SJCRH30 (cell line): ENCODE data around the gene AKT2. TPM values are rescaled to one million over a fixed set of nuclear protein-coding genes. Genes with fewer than 3 reads are reported as not detected.

ENCODE experiments used
- DNase-seq, 2 experiments: peaks; one replicate each; pipeline ENCODE4 v3.0.0-alpha.2; 2015 to 2020
- H3K27ac ChIP-seq: fragments of 250-450 bp; sonication (Bioruptor Pico); 2 replicates; pipeline ENCODE4 v1.5.1; 2020; ENCODE audit warnings: mild to moderate bottlenecking, moderate library complexity
- H3K27me3 ChIP-seq: fragments of 250-450 bp; sonication (Bioruptor Pico); 2 replicates; pipeline ENCODE4 v1.5.1; 2020; ENCODE audit warnings: mild to moderate bottlenecking, moderate library complexity
- H3K36me3 ChIP-seq: fragments of 250-450 bp; sonication (Bioruptor Pico); 2 replicates; pipeline ENCODE4 v1.5.1; 2020; ENCODE audit warnings: mild to moderate bottlenecking, moderate library complexity
- H3K4me1 ChIP-seq: fragments of 250-450 bp; sonication (Bioruptor Pico); 2 replicates; pipeline ENCODE4 v1.5.1; 2020; ENCODE audit warnings: mild to moderate bottlenecking, moderate library complexity
- H3K4me3 ChIP-seq: fragments of 250-450 bp; sonication (Bioruptor Pico); 2 replicates; pipeline ENCODE4 v1.5.1; 2020; ENCODE audit warnings: mild to moderate bottlenecking, moderate library complexity
- H3K9me3 ChIP-seq: fragments of 250-450 bp; sonication (Bioruptor Pico); replicated peaks from 2 replicates; pipeline ENCODE4 v1.5.1; 2020; ENCODE audit warnings: mild to moderate bottlenecking, moderate library complexity
- total RNA-seq: library from RNA; depleted of rRNA; stranded (reverse); fragments of >200 nt; shearing (Covaris generic); gene quantifications from 2 replicates; pipeline ENCODE4 v1.2.3, GENCODE V29; 2014

The AKT2 gene
- total RNA-seq, 1 experiment from 2014 or later = 138 TPM

DNA sequence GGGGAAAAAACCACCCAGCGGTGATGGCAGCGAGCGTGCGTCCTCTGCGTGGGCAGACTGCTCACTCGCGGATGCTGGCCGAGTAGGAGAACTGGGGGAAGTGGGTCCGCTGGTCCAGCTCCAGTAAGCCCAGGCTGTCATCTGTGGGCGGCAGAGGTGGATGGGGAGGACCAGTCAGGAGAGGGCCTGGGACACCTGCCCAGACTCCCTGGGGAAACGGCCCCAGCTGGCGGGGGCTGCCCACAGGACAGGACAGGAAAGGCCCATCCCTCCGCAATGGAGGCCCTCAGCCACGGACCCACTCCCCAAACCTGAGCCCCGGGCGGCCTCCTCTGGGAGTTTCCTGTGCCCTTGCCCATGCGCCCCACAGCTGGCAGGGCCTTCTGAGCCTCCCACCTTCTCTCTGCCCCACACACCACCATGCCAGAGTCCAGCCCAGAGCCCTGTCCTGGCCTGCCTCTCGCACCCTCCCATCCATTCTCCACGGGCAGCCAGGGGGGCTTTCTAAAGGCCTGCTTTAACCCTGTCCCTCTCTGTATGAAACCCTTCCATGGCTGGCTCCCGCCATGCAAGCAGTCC, 51.2 kb downstream of the AKT2 start:
- Histone ChIP-seq H3K27me3 (no peaks in the 10 kb centered on the region), H3K36me3 (peaks cover 36% of the 10 kb centered on the region), H3K4me1 (peaks cover 9% of the 10 kb centered on the region), H3K27ac (no peak overlapping the region), H3K4me3 (no peak overlapping the region), H3K9me3 (no peaks in the 10 kb centered on the region)
- DNase-seq = no peak

DNA sequence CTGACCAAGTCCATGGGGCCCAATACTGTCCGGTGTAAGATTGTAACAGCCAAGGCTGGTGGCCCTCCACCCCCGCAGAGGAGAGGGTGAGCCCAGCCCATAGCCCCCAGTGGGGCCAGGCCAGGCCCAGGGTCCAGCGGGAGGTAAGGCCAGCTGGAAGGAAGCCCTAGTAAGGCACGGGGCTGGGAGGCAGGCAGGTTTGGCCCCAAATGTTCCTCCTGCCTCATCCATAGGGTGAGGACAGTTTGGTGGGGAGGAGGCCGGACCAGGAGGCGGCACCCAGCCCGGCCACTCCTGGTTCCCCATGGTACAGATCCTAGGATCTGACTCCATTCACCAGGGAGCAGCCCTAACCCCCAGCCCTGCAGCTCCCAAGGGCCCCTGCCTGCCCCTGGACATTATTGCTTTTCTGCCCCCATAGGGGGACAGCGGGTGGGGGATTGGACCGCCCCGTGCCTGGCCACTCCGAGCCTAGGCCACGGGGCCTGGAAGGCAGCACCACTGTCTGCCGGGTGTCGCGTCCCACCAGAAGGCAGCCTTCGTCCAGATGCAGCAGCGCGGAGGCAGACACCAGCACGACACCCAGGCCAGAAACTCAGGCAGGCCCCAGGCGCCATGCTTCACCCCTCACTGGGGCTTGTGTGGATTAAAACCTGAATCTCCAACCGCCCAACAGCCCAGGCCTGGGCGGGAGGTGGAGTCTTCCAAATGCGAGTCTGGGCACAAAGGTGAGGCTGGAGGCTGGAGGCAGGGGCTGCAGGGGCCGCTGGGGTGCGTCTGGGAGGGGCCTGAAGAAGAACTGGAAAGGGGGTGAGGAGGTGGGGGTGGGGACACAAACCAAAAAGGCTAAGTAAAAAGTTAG, 52.0 kb downstream of the AKT2 start:
- H3K27ac ChIP-seq = no peak overlapping the region
- H3K27me3 ChIP-seq = no peaks in the 10 kb centered on the region
- peaks cover 31% of the 10 kb centered on the region for H3K36me3 ChIP-seq
- no peak for DNase-seq
- peaks cover 12% of the 10 kb centered on the region for H3K4me1 ChIP-seq
- no peaks in the 10 kb centered on the region for H3K9me3 ChIP-seq
- H3K4me3 ChIP-seq = no peak overlapping the region

DNA sequence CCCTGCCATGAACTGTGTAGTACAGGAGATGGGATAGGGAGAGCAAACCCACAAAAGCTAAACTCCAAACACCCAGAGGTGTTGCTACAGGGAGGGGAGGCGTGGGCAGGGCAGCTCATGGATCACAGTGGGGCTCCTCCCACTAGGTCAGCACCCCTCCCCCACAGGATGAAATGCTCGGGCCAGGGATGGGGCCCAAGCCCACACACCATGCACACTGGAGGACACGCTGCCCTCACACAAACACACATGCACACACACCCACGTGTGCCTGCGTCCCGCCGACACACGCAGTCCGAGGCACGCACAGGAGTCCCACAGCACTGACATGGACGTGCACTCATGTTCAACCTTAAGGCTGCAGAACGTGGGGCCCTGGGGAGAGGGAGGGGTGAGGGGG, 52.7 kb downstream of the AKT2 start:
- H3K27ac ChIP-seq = no peak overlapping the region
- H3K9me3 ChIP-seq = no peaks in the 10 kb centered on the region
- no peak for DNase-seq
- H3K36me3 ChIP-seq = peaks cover 26% of the 10 kb centered on the region
- no peak overlapping the region for H3K4me3 ChIP-seq
- peaks cover 12% of the 10 kb centered on the region for H3K4me1 ChIP-seq
- no peaks in the 10 kb centered on the region for H3K27me3 ChIP-seq

DNA sequence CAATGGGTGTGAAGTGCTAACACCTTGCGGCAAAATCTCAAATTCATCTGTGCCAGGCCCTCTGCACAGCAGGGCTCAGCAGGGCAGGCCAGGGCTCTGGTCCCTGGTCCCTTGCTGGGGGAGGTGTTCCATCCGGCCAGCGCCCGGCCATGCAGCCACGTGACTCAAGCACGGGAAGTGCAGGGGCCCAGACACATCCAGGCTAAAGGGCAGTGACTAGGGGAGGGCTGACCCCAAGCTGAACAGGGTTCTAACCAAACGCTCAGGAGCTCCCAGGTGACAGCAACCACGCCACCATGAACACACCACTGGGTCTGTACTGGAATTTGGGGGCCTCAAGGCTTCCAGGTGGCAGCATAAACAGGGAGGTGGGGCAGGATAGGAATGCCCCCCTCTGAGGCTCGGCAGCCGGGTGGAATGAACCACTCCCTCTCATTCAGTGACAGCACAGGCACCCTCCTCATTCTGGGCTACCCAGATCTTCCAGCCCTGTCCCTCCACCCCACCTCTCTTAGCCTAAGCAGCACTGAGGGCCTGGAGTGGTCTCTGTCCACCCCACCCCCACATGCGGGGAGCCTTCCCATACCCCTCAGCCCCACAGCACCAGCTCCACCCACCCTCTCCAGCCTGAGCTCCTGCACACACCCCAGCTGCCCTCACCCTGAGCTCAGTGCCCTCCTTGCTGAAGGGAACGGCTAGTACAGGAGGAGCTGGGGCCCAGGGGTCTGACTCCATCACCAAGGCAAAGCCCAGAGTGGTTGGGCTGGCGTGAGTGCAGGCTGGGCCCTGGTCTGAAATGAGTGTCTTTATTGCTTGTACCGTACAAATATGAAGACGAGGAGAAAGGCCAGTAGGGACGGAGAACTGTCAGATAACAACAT, 53.4 kb downstream of the AKT2 start:
- Histone ChIP-seq H3K4me3 (no peak overlapping the region), H3K27me3 (0 out of 2 replicates have a peak, but pooled peaks cover under 1% of the 10 kb centered on the region)

DNA sequence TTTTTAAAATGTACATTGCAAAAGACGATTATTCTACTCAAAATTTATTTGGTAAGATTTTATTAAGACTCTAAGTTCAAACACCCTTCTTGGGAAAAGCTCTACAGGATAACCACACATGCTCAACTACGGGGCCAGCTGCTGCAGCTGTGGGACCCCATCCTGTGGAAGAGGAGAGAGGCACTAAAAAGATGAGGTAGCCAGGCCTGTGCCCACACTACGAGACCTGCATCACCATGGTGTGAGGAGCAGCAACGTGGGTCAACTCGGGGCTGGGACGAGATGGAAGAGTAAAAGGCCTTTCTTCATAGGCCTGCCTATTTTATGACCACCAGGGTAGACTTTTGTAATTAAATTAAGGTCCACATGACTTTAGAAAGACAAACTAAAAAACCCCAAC, 54.1 kb downstream of the AKT2 start:
- peaks cover 13% of the 10 kb centered on the region; the same call in 1 of the 2 replicates for H3K36me3 ChIP-seq
- H3K27ac ChIP-seq = no peak overlapping the region
- peaks cover 12% of the 10 kb centered on the region for H3K4me1 ChIP-seq
- 0 out of 2 replicates have a peak, but pooled peaks cover 4% of the 10 kb centered on the region for H3K27me3 ChIP-seq
- no peaks in the 10 kb centered on the region for H3K9me3 ChIP-seq
- DNase-seq = no peak
- H3K4me3 ChIP-seq = no peak overlapping the region

More for the DNA sequence above, 53.4 kb downstream of the AKT2 start:
- Histone ChIP-seq H3K36me3 (peaks cover 19% of the 10 kb centered on the region), H3K27ac (no peak overlapping the region), H3K4me1 (peaks cover 12% of the 10 kb centered on the region), H3K9me3 (no peaks in the 10 kb centered on the region)
- no peak for DNase-seq

DNA sequence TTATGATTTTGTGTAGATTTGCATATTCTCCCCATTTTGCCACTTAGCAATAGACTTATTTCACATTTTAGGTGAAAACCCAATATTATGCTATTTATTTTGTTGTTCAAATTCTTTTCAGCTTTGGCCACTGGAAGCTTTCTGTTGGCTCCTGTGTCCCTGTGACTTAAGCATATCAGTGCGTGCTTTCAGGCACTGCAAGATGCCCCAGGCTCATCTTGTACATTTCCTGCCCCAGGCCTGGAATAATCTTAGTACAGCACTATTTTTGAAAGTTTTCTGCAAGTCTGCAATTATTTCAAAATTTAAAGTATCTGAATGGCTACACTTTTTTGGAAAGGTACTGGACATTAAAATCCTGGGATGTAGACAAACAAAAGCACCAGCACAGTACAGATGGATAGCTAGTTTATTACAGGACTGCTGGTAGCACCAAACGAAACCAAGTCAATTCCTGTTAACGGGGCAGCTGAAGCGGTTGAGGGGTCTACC, 55.2 kb downstream of the AKT2 start:
- H3K27me3 ChIP-seq = 0 out of 2 replicates have a peak, but pooled peaks cover 4% of the 10 kb centered on the region
- no peaks in the 10 kb centered on the region for H3K9me3 ChIP-seq
- peaks cover 12% of the 10 kb centered on the region for H3K4me1 ChIP-seq
- peaks cover 4% of the 10 kb centered on the region; the same call in 1 of the 2 replicates for H3K36me3 ChIP-seq
- H3K27ac ChIP-seq = no peak overlapping the region
- DNase-seq = no peak
- H3K4me3 ChIP-seq = no peak overlapping the region

DNA sequence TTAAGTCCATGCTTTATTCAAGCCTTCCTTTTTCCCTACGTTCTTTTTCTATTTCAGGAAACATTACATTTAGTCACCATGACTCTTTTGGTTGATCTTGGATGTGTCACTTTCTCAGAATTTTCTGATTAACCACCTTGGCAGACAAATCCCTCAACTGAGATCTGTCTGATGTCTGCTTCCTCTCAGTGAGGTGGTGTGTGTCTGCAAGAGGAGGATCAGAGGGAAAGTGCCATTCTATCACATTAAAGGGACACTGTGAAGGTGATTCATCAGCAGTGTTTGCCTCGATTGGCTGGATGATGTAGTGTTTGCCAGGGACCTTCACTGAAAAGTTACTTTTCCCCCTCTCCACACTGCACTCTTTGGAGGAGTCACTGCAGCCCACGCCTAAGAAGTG, 55.7 kb downstream of the AKT2 start:
- peak overlapping the region; percentile 17; the same call in 1 of the 2 replicates for H3K27ac ChIP-seq
- no peak overlapping the region for H3K4me3 ChIP-seq
- peaks cover 12% of the 10 kb centered on the region for H3K4me1 ChIP-seq
- no peak for DNase-seq
- H3K9me3 ChIP-seq = no peaks in the 10 kb centered on the region
- no peaks in the 10 kb centered on the region for H3K36me3 ChIP-seq
- 0 out of 2 replicates have a peak, but pooled peaks cover 4% of the 10 kb centered on the region for H3K27me3 ChIP-seq

DNA sequence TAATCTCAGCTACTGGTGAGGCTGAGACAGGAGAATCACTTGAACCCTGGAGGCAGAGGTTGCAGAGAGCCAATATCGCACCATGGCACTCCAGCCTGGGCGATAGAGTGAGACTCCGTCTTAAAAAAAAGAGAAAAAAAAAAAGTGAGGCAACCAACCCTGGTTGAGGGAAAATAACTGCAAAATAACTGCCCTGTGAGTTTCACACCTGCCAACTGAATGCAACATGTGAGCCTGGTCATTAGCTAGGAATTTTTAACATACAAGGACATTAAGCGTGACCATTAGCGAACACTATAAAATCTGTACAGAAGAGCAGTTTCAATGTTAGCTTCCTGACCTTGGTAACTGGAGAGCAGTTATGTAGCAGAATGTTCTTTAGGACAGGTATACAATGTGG, 56.3 kb downstream of the AKT2 start:
- no peak overlapping the region for H3K4me3 ChIP-seq
- H3K27ac ChIP-seq = peak overlapping the region; percentile 17; the same call in 1 of the 2 replicates
- 0 out of 2 replicates have a peak, but pooled peaks cover 4% of the 10 kb centered on the region for H3K27me3 ChIP-seq
- peak in 1 of 2 experiments; percentile 37 for DNase-seq
- H3K4me1 ChIP-seq = peaks cover 12% of the 10 kb centered on the region
- H3K9me3 ChIP-seq = no peaks in the 10 kb centered on the region
- no peaks in the 10 kb centered on the region for H3K36me3 ChIP-seq

DNA sequence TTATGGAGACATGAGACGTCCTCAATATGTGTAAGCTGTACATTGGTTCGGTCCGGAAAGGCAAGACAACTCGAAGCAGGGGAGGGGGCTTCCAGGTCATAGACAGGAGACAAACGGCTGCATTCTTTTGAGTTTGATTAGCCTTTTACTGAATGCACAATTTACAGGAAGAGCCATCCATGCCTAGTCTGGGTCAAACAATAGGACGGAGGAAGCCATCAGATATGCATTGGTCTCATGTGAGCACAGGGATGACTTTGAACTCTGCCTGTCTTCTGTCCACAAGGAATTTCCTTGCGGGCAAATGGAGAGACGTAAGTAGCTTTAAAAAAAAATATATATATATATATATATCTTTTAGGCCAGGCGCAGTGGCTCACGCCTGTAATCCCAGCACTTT, 56.8 kb downstream of the AKT2 start:
- Histone ChIP-seq H3K27me3 (0 out of 2 replicates have a peak, but pooled peaks cover 4% of the 10 kb centered on the region), H3K27ac (no peak overlapping the region), H3K4me3 (no peak overlapping the region), H3K36me3 (no peaks in the 10 kb centered on the region), H3K4me1 (peaks cover 12% of the 10 kb centered on the region), H3K9me3 (no peaks in the 10 kb centered on the region)
- no peak for DNase-seq

DNA sequence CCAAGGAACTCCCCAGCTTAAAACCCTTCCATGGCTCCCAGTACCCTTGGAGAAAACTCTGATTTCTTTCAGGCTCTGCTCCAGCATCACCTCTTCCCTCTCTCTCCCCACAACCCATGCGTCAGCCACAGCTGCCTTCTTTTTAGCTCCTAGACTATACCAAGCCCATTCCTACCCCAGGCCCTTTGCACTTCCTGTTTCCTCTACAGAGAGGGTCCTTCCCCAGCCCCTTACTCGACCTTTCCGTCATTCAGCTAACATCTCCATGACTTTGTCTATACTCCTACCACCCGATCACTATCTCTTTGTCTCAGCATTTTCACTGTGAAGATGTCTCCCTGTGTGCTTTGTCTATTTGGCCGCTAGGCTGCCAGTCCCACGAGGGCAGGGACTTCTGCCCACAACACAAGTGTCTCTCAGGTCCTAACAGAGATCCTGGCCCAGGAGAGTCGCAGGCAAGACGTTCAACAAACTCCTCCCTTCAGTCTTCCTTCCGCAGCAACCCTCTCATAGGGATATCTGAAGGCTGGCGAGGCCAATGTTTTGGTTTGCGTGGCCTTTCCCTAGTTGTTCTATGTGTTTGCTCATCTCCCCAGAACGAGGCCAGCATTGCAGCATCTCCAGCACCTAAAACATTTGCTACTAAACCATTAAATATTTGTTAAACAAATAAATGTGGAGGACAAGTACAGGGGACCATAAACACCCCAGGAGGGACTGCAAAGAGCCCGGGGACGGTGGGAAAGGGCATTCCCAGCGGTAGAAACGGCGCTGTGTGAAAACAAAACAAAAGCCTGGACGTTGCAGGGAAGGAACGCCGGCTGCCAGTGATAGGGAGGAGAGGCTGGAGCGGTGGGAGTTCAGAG, 59.5 kb downstream of the AKT2 start:
- no peak overlapping the region for H3K4me3 ChIP-seq
- no peak for DNase-seq
- no peaks in the 10 kb centered on the region for H3K36me3 ChIP-seq
- peaks cover 12% of the 10 kb centered on the region for H3K4me1 ChIP-seq
- 0 out of 2 replicates have a peak, but pooled peaks cover 4% of the 10 kb centered on the region for H3K27me3 ChIP-seq
- no peak overlapping the region for H3K27ac ChIP-seq
- no peaks in the 10 kb centered on the region for H3K9me3 ChIP-seq

DNA sequence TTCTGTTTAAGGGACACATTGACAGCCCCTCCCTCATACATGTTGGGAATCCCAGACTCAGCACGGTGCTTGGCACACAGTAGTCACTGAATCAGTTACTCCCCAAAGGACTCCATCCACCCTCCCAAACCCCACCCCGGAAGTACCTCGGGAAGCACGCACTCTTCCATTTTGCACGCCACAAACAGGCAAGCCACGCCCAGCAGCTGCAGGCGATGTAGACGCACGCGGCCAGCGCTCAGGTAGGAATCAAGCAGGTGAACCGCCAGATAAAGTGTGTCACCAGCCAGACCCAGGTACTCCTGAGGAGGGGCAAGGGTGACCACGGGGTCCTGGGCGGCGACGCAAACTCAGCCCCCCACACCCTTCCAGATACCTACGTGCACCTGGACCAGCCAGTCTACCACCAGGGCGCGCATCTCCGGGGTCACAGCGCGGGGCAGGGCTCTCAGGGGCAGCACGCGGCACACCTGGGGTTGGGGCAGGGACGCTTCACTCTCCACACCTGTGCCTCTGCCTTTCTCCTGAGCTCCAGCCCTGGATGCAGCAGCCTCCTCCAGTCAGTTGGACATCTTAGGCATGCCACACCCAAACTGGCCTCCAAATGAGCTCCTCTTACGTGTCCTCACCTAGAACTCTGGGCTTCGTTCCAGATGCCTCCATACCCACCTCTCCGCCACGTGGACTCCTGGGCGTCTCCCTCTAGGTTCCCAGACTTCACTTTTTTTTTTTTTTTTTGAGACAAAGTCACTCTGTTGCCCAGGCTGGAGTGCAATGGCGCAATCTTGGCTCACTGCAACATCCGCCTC, 60.6 kb downstream of the AKT2 start:
- Histone ChIP-seq H3K9me3 (no peaks in the 10 kb centered on the region), H3K27ac (no peak overlapping the region), H3K4me1 (peaks cover 10% of the 10 kb centered on the region), H3K27me3 (0 out of 2 replicates have a peak, but pooled peaks cover 4% of the 10 kb centered on the region), H3K4me3 (no peak overlapping the region), H3K36me3 (no peaks in the 10 kb centered on the region)
- DNase-seq = no peak

DNA sequence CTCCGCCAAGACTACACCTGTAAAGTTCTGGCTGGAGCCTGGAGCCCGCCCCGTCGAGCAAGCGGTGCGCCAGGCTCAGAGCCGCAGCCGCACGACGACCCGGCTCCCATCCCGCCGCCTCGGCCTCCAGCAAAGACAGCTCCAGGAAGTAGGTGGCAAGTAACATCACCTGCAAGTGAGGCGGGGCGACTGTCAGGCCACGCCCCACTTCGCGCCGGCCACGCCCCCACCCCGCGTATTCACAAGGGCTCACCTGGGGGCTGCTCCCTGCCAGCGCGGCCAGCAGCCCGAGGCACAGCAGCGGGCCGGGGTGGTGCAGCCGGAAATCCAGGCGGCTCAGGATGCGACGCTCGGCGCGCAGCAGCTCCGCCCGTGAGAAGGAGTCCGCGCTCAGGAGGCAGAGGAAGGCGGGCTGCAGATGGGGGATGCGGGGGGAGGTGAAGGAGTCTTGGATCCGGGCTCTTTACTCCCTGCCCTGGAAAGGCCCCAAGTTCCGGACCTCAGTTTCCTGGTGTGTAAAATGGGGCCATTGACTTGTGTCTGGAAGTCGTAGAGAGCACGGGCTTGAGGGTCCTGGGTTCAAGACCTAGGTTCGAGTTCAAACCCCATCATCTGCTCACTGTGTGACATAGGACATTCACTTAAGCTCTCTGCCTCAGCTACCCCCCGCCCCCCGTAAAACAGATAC, 61.9 kb downstream of the AKT2 start:
- peaks cover 7% of the 10 kb centered on the region; the same call in 1 of the 2 replicates for H3K27me3 ChIP-seq
- no peaks in the 10 kb centered on the region for H3K9me3 ChIP-seq
- no peak overlapping the region for H3K4me3 ChIP-seq
- no peaks in the 10 kb centered on the region for H3K36me3 ChIP-seq
- H3K4me1 ChIP-seq = 0 out of 2 replicates have a peak, but pooled peaks cover 2% of the 10 kb centered on the region
- no peak for DNase-seq
- no peak overlapping the region for H3K27ac ChIP-seq
